Measurements from ENCODE around the gene CTRB1. TPM values are rescaled to one million over a fixed set of nuclear protein-coding genes. Genes with fewer than 3 reads are reported as not detected.

CTRB1 gene
- total RNA-seq (not detected), polyA plus RNA-seq (ENCODE audit: insufficient read length in 2 of 2) (under 1 TPM in 1 of 2 donors, not detected in 1; 0.24 TPM)
- long read RNA-seq, donor 1: 0 reads
- long read RNA-seq, donor 2: 0 reads
- long read RNA-seq, donor 3: 0 reads
- long read RNA-seq, donor 4: 0 reads

DNA sequence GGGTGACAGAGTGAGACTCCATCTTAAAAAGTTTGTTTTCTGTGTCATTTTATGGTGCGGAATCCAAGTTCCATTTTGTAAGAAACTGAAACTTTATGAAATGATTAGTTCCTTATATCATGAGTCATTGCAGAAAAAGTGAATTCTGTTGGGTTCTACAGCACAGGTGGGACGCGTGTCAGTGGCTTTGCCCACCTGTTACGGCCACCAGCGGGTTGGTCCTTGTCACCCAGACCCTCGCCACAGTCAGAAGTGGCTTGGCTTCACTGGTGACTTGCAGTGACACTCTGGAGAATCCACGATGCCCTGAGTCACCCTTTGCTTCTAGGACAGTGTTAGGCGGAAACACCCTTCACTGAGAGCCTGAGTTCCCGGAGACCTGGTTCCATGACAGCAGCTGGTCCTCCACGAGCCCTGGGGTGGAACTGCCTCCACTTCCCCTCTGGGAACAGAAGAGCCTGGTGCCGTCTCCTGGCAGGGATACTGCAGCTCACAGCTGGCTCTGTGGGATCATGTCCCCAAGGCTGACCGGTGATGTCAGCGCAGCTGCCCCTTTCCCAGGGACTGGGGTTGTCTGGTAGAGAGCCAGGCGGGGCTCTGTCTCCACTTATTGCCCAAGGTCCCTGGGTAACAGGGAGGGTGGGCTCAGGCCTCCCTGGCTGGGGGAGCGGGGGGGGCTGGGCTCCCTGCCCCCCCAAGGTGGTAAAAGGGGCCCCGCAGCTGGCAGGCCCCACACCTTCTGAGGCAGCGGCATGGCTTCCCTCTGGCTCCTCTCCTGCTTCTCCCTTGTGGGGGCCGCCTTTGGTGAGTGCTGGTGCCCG lies at the start of gene CTRB1:
Gene CTRB1 (plus strand): TSS at position 733 of the 821 bp plus-strand sequence. CDS start 20 bp downstream, at position 753.
- Histone ChIP-seq H3K27ac (ENCODE audit: low read depth, low read length) (no peak within 1 kb of the TSS), H3K36me3 (ENCODE audit: control insufficient read depth, insufficient read depth, low read length) (no peaks in the 10 kb centered on the region)

DNA sequence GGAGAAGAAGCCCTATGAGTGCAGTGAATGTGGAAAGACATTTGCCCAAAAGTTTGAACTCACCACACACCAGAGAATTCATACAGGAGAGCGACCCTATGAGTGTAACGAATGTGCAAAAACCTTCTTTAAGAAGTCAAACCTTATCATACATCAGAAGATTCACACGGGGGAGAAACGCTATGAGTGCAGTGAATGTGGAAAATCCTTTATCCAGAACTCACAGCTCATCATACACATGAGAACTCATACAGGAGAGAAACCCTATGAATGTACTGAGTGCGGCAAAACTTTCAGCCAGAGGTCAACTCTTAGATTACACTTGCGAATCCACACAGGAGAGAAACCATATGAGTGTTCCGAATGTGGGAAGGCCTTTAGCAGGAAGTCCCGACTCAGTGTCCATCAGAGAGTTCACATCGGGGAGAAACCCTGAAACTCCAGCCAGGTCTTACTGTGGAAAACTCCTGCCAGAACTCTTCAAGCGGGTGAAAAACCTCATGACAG lies 48.8 kb upstream of the CTRB1 start:
- H3K9me3 ChIP-seq (ENCODE audit: control insufficient read depth, insufficient read depth, low read length): peaks cover 4% of the 10 kb centered on the region
- peaks cover 17% of the 10 kb centered on the region for H3K36me3 ChIP-seq (ENCODE audit: control insufficient read depth, insufficient read depth, low read length)
- no peak overlapping the region for H3K27ac ChIP-seq (ENCODE audit: low read depth, low read length)
- no peaks in the 10 kb centered on the region for H3K27me3 ChIP-seq (ENCODE audit: control insufficient read depth, insufficient read depth, low read length)
- H3K4me3 ChIP-seq (ENCODE audit: low read depth, low read length): no peak overlapping the region
- DNase-seq (ENCODE audit: low read depth in 4 of 6, low spot score in 6 of 6): no peak
- WGBS (ENCODE audit: insufficient coverage): 98% methylated on average over 4 of the region's 10 CpGs
- no peaks in the 10 kb centered on the region for H3K4me1 ChIP-seq (ENCODE audit: control insufficient read depth, insufficient read depth, low read length)

More for the DNA sequence above, at the start of gene CTRB1:
- WGBS (ENCODE audit: insufficient coverage): 78% methylated on average over 16 of the region's 19 CpGs
- no peak for DNase-seq (ENCODE audit: low read depth in 4 of 6, low spot score in 6 of 6)
- Histone ChIP-seq H3K4me1 (ENCODE audit: control insufficient read depth, insufficient read depth, low read length) (peaks cover 9% of the 10 kb centered on the region), H3K9me3 (ENCODE audit: control insufficient read depth, insufficient read depth, low read length) (no peaks in the 10 kb centered on the region), H3K27me3 (ENCODE audit: control insufficient read depth, insufficient read depth, low read length) (no peaks in the 10 kb centered on the region), H3K4me3 (ENCODE audit: low read depth, low read length) (no peak within 1 kb of the TSS)

DNA sequence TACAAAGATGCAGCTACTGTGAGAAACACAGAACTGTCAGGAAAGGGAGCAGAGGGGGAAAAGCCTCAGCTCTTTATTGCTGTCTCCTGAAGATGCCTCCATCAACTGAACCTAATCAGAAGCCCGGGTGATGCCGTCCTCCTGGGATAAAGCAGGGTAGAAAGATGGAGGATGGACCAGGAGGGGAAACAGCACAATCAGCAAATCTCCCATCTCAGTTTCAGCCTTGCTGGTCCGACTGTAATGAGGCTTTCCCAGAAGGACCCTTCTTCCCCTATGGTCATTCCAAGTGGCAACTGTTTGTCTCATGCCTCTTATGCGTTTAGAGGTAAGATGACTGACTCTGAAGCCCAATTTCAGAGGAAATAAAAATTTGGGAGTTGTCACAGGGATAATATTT lies 46.2 kb upstream of the CTRB1 start:
- H3K36me3 ChIP-seq (ENCODE audit: control insufficient read depth, insufficient read depth, low read length): peaks cover 12% of the 10 kb centered on the region
- peaks cover 9% of the 10 kb centered on the region for H3K9me3 ChIP-seq (ENCODE audit: control insufficient read depth, insufficient read depth, low read length)
- DNase-seq (ENCODE audit: low read depth in 4 of 6, low spot score in 6 of 6): no peak
- H3K27ac ChIP-seq (ENCODE audit: low read depth, low read length): no peak overlapping the region
- H3K27me3 ChIP-seq (ENCODE audit: control insufficient read depth, insufficient read depth, low read length): no peaks in the 10 kb centered on the region
- WGBS (ENCODE audit: insufficient coverage): no CpG with 5 or more reads among the region's 4 CpGs
- H3K4me1 ChIP-seq (ENCODE audit: control insufficient read depth, insufficient read depth, low read length): no peaks in the 10 kb centered on the region
- H3K4me3 ChIP-seq (ENCODE audit: low read depth, low read length): no peak overlapping the region

DNA sequence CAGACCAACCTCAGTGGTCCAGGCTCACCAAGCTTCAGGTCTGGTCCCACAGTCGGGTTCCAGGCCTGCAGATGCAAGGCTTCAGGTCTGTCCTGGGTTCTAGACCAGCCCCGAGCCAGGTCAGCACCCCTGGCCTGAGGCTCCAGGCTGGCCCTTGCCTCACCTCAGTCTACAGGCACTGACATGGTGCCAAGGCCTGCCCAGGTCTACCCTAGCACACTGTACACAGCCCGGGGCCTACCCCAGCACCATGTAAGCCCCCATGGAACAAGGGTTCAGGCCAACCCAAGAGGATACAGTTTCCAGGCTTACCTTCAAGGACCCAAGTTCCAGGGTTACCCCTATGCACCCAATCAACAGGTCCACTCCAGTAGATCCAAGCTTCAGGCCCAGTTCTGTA lies 43.7 kb upstream of the CTRB1 start:
- Histone ChIP-seq H3K9me3 (ENCODE audit: control insufficient read depth, insufficient read depth, low read length) (peaks cover 5% of the 10 kb centered on the region), H3K36me3 (ENCODE audit: control insufficient read depth, insufficient read depth, low read length) (no peaks in the 10 kb centered on the region), H3K27me3 (ENCODE audit: control insufficient read depth, insufficient read depth, low read length) (no peaks in the 10 kb centered on the region), H3K4me1 (ENCODE audit: control insufficient read depth, insufficient read depth, low read length) (no peaks in the 10 kb centered on the region), H3K4me3 (ENCODE audit: low read depth, low read length) (no peak overlapping the region), H3K27ac (ENCODE audit: low read depth, low read length) (no peak overlapping the region)
- 100% methylated on average over 3 of the region's 3 CpGs for WGBS (ENCODE audit: insufficient coverage)
- DNase-seq (ENCODE audit: low read depth in 4 of 6, low spot score in 6 of 6): no peak

DNA sequence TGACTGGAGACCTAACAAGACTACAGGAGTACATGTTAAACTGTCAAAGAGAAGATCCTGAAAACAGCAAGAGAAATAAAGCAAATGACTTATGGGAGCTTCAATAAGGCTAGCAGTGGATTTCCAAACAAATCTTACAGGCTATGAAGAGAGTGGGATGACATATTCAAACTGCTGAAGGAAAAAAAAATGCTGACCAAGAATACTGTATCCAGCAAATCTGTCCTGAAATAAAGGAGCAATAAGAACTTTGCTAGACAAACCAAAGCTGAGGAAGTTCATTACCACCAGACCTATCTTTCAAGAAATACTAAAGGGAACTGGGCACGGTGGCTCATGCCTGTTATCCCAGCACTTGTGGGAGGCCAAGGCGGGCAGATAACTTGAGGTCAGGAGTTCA lies 41.9 kb upstream of the CTRB1 start:
- Histone ChIP-seq H3K27ac (ENCODE audit: low read depth, low read length) (no peak overlapping the region), H3K9me3 (ENCODE audit: control insufficient read depth, insufficient read depth, low read length) (peaks cover 5% of the 10 kb centered on the region), H3K27me3 (ENCODE audit: control insufficient read depth, insufficient read depth, low read length) (no peaks in the 10 kb centered on the region), H3K36me3 (ENCODE audit: control insufficient read depth, insufficient read depth, low read length) (no peaks in the 10 kb centered on the region), H3K4me1 (ENCODE audit: control insufficient read depth, insufficient read depth, low read length) (no peaks in the 10 kb centered on the region), H3K4me3 (ENCODE audit: low read depth, low read length) (no peak overlapping the region)
- WGBS (ENCODE audit: insufficient coverage): 80% methylated on average over 1 of the region's 2 CpGs
- DNase-seq (ENCODE audit: low read depth in 4 of 6, low spot score in 6 of 6): no peak

DNA sequence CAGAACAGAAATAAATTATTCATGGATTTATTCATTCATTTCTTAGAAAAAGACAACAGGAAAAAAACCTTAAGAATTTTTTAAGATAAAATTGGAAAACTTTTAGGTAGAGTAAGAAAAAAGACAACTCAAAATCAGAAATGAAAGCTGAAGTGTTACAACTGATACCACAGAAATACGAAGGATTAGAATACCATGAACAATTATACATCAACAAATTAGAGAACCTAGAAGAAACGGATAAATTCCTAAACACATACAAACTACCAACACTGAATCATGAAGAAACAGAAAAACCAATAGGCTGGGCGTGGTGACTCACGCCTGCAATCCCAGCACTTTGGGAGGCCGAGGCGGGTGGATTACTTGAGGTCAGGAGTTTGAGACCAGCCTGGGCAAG lies 39.6 kb upstream of the CTRB1 start:
- Histone ChIP-seq H3K4me3 (ENCODE audit: low read depth, low read length) (no peak overlapping the region), H3K36me3 (ENCODE audit: control insufficient read depth, insufficient read depth, low read length) (no peaks in the 10 kb centered on the region), H3K4me1 (ENCODE audit: control insufficient read depth, insufficient read depth, low read length) (no peaks in the 10 kb centered on the region), H3K9me3 (ENCODE audit: control insufficient read depth, insufficient read depth, low read length) (peaks cover 5% of the 10 kb centered on the region), H3K27ac (ENCODE audit: low read depth, low read length) (no peak overlapping the region), H3K27me3 (ENCODE audit: control insufficient read depth, insufficient read depth, low read length) (no peaks in the 10 kb centered on the region)
- DNase-seq (ENCODE audit: low read depth in 4 of 6, low spot score in 6 of 6): no peak
- 100% methylated on average over 1 of the region's 6 CpGs for WGBS (ENCODE audit: insufficient coverage)

DNA sequence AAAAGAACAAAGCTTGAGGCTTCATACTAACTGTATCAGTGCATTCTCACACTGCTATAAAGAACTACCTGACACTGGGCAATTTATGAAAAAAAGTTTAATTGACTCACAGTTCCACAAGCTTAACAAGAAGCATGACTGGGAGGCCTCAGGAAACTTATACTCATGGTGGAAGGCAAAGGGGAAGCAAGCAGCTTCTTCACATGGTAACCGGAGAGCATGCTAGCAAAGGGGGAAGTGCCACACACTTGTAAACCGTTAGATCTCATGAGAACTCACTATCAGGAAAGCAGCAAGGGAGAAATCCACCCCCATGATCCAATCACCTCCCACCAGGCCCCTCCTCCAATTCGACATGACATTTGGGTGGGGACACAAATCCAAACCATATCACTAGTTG lies 37.2 kb upstream of the CTRB1 start:
- Histone ChIP-seq H3K4me1 (ENCODE audit: control insufficient read depth, insufficient read depth, low read length) (no peaks in the 10 kb centered on the region), H3K27me3 (ENCODE audit: control insufficient read depth, insufficient read depth, low read length) (no peaks in the 10 kb centered on the region), H3K27ac (ENCODE audit: low read depth, low read length) (no peak overlapping the region), H3K9me3 (ENCODE audit: control insufficient read depth, insufficient read depth, low read length) (peaks cover 2% of the 10 kb centered on the region), H3K36me3 (ENCODE audit: control insufficient read depth, insufficient read depth, low read length) (no peaks in the 10 kb centered on the region), H3K4me3 (ENCODE audit: low read depth, low read length) (no peak overlapping the region)
- DNase-seq (ENCODE audit: low read depth in 4 of 6, low spot score in 6 of 6): no peak
- 44% methylated on average over 3 of the region's 3 CpGs for WGBS (ENCODE audit: insufficient coverage)

DNA sequence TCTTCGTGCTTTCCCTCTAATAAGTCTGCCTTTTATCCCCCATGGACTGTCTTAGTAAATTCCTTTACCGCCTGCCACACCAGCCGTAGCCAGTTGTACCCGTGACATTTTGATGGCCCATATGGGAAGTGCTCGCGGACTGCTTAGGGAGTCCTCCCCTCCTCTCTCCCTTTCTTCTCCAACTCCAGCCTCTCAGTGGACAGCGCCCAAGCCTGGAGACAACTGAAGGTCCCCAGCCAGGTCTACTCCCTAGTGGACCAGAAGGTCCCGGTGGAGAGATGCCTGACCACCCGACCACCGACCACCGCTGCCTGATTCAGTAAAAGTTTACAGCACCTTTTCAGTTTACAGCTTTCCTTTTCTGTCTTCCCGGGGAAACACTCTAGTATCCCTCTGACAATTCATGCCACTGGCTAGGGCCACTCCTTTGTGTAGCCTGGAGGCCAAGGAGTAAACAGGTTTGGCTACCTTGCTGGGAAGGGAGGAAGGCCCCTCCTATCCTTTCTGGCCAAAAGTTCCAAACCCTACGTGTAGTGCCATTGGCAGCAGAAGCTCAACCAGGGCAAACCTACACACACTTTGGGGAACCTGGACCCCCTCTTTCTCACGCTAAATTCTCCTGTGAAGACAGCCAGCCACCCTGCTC lies 29.8 kb upstream of the CTRB1 start:
- WGBS (ENCODE audit: insufficient coverage): 87% methylated on average over 13 of the region's 14 CpGs
- H3K4me3 ChIP-seq (ENCODE audit: low read depth, low read length): no peak overlapping the region
- no peak for DNase-seq (ENCODE audit: low read depth in 4 of 6, low spot score in 6 of 6)

DNA sequence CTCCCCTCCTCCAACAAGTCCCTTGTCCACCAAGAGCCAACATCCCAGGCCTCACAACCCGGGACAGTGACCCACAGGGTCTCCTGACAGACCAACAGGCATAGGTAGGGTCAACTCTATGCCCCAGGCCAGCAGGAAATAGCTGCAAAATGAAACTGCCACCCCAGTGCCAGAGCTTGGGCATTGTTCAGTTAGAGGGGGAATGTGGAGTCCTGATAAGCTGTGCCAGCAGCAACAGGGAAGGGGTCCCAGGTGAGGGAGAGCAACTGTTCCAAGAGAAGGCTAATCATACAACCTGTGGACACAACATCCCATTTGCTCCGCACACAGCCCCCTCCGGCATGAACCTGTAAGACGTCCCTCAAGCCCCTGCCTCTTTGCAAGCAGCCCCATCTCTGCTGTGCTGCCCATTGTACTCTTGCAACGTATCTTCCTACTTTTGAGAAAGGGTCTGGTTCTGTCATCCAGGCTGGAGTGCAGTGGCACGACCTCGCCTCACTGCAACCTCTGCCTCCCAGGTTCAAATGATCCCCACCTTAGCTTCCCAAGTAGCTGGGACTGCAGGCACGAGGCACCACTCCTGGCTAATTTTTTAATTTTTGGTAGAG lies 29.0 kb upstream of the CTRB1 start:
- Histone ChIP-seq H3K27me3 (ENCODE audit: control insufficient read depth, insufficient read depth, low read length) (no peaks in the 10 kb centered on the region), H3K9me3 (ENCODE audit: control insufficient read depth, insufficient read depth, low read length) (no peaks in the 10 kb centered on the region), H3K4me1 (ENCODE audit: control insufficient read depth, insufficient read depth, low read length) (no peaks in the 10 kb centered on the region), H3K4me3 (ENCODE audit: low read depth, low read length) (no peak overlapping the region), H3K36me3 (ENCODE audit: control insufficient read depth, insufficient read depth, low read length) (no peaks in the 10 kb centered on the region), H3K27ac (ENCODE audit: low read depth, low read length) (no peak overlapping the region)
- WGBS (ENCODE audit: insufficient coverage): 77% methylated on average over 7 of the region's 8 CpGs
- DNase-seq (ENCODE audit: low read depth in 4 of 6, low spot score in 6 of 6): no peak

More for the DNA sequence above, 29.8 kb upstream of the CTRB1 start:
- no peaks in the 10 kb centered on the region for H3K36me3 ChIP-seq (ENCODE audit: control insufficient read depth, insufficient read depth, low read length)
- no peaks in the 10 kb centered on the region for H3K27me3 ChIP-seq (ENCODE audit: control insufficient read depth, insufficient read depth, low read length)
- H3K4me1 ChIP-seq (ENCODE audit: control insufficient read depth, insufficient read depth, low read length): no peaks in the 10 kb centered on the region
- H3K9me3 ChIP-seq (ENCODE audit: control insufficient read depth, insufficient read depth, low read length): no peaks in the 10 kb centered on the region
- H3K27ac ChIP-seq (ENCODE audit: low read depth, low read length): no peak overlapping the region
